Omental fat pad (tissue), 4 donors: Measurements from ENCODE around the gene VARS1. TPM values are rescaled to one million over a fixed set of nuclear protein-coding genes. Genes with fewer than 3 reads are reported as not detected.

Experiments
- ATAC-seq: fragments of 150-250 bp; one replicate; pipeline ENCODE4 v1.9.1; 2016; ENCODE audit warnings: mild to moderate bottlenecking, moderate library complexity; ENCODE audit not compliant: low FRiP score
- DNase-seq: peaks from one replicate; pipeline ENCODE4 v3.0.0-alpha.2; 2019; ENCODE audit warnings: low spot score
- small RNA-seq: library from RNA; depleted of rRNA; stranded (forward); fragments of <200 nt; gene quantifications from one replicate; pipeline ENCODE3, GENCODE V24; 2016
- total RNA-seq, 4 donors: library from RNA; depleted of rRNA; stranded (reverse); fragments of >200 nt; gene quantifications; one replicate each; pipeline ENCODE4 v1.1.0, GENCODE V29; 2016
- TF ChIP-seq, protein P1 (sequence below), 3 donors: fragments of 450-650 bp; IDR thresholded peaks; one replicate each; pipeline ENCODE4 v1.5.1; 2016 to 2017; ENCODE audit warnings: antibody characterized with exemption in 3 of 3, mild to moderate bottlenecking in 3 of 3, moderate library complexity in 2 of 3

The VARS1 gene
- total RNA-seq, 4 donors from 2014 or later = 31.6 to 47.0 (median 34.6) TPM

DNA sequence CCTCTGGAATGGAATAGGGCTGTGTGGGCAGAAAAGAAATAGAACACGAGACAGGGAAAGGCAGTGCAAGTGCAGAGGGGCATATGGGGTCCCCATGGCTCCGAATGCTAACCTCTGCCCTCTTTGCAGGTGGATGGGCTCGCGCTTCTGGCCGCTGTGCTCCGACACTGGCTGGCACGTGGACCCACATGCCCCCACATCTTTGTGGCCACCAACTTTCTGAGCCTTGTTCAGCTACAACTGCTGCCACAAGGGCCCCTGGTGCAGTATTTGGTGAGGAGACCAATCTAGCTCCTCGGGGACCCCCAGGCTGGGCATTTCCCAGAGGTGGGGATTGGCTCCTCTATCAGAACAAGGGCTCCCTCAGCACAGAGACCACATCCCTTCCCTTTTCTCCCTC is 34.2 kb downstream of the VARS1 start:
- TF ChIP-seq, protein P1, sequence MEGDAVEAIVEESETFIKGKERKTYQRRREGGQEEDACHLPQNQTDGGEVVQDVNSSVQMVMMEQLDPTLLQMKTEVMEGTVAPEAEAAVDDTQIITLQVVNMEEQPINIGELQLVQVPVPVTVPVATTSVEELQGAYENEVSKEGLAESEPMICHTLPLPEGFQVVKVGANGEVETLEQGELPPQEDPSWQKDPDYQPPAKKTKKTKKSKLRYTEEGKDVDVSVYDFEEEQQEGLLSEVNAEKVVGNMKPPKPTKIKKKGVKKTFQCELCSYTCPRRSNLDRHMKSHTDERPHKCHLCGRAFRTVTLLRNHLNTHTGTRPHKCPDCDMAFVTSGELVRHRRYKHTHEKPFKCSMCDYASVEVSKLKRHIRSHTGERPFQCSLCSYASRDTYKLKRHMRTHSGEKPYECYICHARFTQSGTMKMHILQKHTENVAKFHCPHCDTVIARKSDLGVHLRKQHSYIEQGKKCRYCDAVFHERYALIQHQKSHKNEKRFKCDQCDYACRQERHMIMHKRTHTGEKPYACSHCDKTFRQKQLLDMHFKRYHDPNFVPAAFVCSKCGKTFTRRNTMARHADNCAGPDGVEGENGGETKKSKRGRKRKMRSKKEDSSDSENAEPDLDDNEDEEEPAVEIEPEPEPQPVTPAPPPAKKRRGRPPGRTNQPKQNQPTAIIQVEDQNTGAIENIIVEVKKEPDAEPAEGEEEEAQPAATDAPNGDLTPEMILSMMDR (IDR thresholded peaks at IDR 0.05) = no peak
- ATAC-seq (no peak), DNase-seq (no peak)

DNA sequence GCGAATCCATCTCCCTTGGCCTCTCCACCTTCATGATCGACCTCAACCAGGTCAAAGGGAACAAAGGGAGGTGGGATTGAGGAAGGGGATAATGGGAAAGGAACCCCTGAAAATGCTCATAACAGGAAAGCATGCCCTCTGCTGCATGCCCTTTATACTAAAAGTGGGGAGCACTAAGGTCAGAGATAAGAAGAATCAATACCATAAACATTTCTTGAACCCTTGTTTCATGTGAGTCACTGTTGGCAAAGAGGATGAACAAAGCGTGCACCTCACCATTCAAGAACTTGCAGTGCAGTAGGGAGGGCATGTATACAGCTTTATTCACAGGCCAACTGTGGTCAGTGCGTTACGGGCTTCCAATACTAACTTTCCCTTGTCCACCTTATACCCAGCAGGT is 34.8 kb downstream of the VARS1 start:
- TF ChIP-seq, protein P1 (IDR thresholded peaks at IDR 0.05) = no peak
- DNase-seq = no peak
- ATAC-seq = no peak

DNA sequence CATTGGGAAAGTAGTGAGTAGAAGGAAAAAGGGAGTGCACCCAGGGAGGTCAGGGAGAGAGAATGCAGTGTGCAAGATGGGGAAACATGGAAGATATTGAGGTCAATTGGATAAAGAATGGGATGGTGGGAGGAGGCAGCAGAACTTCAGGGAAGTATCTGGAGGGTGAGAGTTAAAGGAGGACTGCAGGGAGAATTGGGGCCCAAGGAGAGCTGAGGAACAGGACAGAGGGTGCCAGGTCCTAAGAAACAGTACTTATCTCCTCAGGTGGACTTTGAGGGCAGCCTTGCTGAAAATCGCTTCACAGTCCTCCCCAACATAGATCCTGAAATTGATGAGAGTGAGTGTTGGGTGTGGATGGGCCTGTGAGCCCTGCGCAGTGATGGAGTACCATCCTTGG is 37.3 kb downstream of the VARS1 start:
- TF ChIP-seq, protein P1 (IDR thresholded peaks at IDR 0.05) = no peak
- DNase-seq (no peak), ATAC-seq (no peak)

DNA sequence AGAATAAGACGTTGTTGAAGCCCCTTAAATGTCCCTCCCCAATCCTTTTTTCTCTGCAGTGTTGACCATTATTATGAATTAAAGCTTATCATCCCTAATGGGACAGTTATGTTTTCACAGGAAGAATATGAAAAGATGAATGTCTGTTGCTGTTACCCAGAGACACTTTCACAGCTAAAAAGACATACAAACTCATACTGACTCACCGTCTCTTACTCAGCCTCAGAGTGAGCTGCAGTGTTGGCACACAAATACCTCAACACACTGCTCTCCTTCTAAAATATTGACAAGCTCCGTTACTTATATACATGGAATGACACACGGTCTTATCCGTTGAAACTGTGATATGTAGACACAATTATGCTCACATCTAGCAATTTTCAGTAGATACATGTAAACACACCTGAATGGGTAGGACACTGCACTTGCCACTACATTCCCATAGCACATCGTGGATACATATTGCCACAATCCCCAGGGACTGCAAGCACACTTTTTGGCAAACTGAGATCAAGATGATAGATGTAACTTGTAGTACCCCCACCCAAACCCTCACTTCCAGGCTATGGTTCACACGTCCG is 42.7 kb downstream of the VARS1 start:
- no peak for DNase-seq
- TF ChIP-seq, protein P1 (IDR thresholded peaks at IDR 0.05) = no peak
- ATAC-seq = no peak

DNA sequence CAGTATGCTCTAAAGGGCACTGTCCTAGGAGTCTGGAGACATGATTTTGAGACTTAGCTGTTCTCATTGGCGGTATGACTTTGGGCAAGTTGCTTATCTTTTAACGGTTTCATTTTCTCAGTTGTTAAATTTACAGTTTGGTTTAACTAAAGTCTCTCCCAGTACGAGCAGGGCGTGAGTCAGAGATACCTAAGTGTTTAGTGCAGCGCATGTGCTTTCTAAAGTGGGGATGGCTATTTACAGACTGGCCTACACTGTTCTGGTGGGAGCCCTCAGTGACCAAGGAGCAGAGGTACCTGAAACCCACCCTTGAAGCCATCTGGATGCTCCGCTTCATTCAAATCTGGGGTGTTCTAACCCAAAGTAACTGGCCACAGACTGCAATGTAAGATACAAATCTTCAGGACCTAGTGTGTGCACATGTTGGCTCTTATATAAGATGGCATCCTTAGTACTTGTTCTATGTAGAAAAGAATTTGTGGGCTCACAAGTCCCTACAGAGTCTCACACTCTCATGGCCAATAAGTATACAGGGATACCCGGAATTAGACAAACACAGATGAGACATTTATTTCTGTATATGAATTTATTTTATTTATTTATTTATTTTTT is 45.0 kb downstream of the VARS1 start:
- ATAC-seq (no peak), DNase-seq (no peak)
- TF ChIP-seq, protein P1 (IDR thresholded peaks at IDR 0.05) = no peak

DNA sequence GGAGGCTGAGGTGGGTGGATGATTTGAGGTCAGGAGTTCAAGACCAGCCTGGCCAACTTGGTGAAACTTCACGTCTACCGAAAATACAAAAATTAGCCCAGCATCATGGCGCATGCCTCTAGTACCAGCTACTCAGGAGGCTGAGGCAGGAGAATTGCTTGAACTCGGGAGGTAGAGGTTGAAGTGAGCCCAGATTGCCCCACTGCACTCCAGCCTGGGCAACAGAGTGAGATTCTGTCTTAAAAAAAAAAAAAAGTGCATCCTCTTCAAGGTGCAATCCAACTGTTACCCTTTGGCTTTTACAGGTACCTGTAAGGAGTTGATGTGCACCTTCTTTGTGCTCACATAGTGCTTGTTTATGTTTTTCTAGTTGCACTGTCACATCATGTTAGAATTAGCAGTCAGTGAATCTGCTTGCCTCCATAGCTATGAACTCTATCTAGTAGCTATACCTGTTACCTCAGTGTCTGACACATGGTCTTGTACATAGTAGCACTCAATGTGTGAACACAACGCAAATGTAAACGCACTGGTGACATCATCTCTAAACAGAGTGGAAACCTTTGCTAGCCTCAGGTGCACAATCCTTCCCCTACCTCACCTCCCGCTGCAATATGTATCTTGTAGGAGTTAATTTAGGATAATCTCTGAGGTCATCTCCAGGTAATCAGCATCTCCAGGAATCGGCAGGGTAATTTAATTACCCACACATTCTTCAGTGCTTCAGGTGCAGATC is 46.1 kb downstream of the VARS1 start:
- TF ChIP-seq, protein P1 (IDR thresholded peaks at IDR 0.05) = no peak
- ATAC-seq (no peak), DNase-seq (no peak)

Small RNAs within 50 kb of the gene (small RNA-seq; reads per million reads assigned to genes)
- gene MSH5-SAPCD1 = not detected
- gene RF00019 = not detected
- not detected for gene RNU6-850P
- not detected for gene SAPCD1
- gene SNORD48 = 1,845 reads per million, percentile 99 among the genes with 10 or more reads in this experiment
- not detected for gene SNORD52

Other genes with a start within 250 kb of the VARS1 start
- 1 to 10 TPM in 2 of 4 donors, under 1 TPM in 1, not detected in 1; 0.74 to 2.6 (median 2.4) TPM for gene ATP6V1G2, start 249.1 kb downstream of the VARS1 start, total RNA-seq
- 10 to 100 TPM; 11.0 to 21.6 (median 16.3) TPM for gene NFKBIL1, start 248.1 kb downstream of the VARS1 start, total RNA-seq
- not detected for gene LTA, start 223.5 kb downstream of the VARS1 start, total RNA-seq
- 1 to 10 TPM in 1 of 4 donors, under 1 TPM in 2, not detected in 1; 0.65 to 1.5 (median 0.96) TPM for gene TNF, start 220.2 kb downstream of the VARS1 start, total RNA-seq
- 1 to 10 TPM in 3 of 4 donors, under 1 TPM in 1; 0.72 to 5.5 (median 1.9) TPM for gene LTB, start 213.3 kb downstream of the VARS1 start, total RNA-seq
- gene LST1, start 209.5 kb downstream of the VARS1 start, total RNA-seq = 10 to 100 TPM; 16.3 to 34.2 (median 19.2) TPM
- gene NCR3, start 202.7 kb downstream of the VARS1 start, total RNA-seq = not detected
- 10 to 100 TPM; 57.3 to 95.1 (median 81.8) TPM for gene AIF1, start 180.5 kb downstream of the VARS1 start, total RNA-seq
- 100 to 1,000 TPM in 1 of 4 donors, 10 to 100 TPM in 3; 44.8 to 111 (median 65.4) TPM for gene PRRC2A, start 175.0 kb downstream of the VARS1 start, total RNA-seq
- gene BAG6, start 143.1 kb downstream of the VARS1 start, total RNA-seq = 100 to 1,000 TPM; 137 to 231 (median 157) TPM
- 1 to 10 TPM; 2.4 to 5.0 (median 3.6) TPM for gene APOM, start 139.9 kb downstream of the VARS1 start, total RNA-seq
- gene C6orf47, start 135.0 kb downstream of the VARS1 start, total RNA-seq = 10 to 100 TPM; 16.8 to 24.7 (median 21.2) TPM
- 10 to 100 TPM in 3 of 4 donors, 1 to 10 TPM in 1; 7.1 to 23.6 (median 15.6) TPM for gene GPANK1, start 130.8 kb downstream of the VARS1 start, total RNA-seq
- gene CSNK2B, start 129.7 kb downstream of the VARS1 start, total RNA-seq = 100 to 1,000 TPM; 130 to 202 (median 184) TPM
- 10 to 100 TPM in 3 of 4 donors, 1 to 10 TPM in 1; 7.4 to 16.9 (median 11.3) TPM for gene LY6G5B, start 125.8 kb downstream of the VARS1 start, total RNA-seq
- 1 to 10 TPM in 2 of 4 donors, under 1 TPM in 1, not detected in 1; 0.84 to 4.5 (median 1.3) TPM for gene LY6G5C, start 114.7 kb downstream of the VARS1 start, total RNA-seq
- 10 to 100 TPM; 41.8 to 62.8 (median 57.4) TPM for gene ABHD16A, start 92.4 kb downstream of the VARS1 start, total RNA-seq
- not detected for gene LY6G6F, start 88.9 kb downstream of the VARS1 start, total RNA-seq
- gene LY6G6D, start 80.4 kb downstream of the VARS1 start, total RNA-seq = not detected
- under 1 TPM in 1 of 4 donors, not detected in 3; 0.74 TPM for gene LY6G6C, start 74.0 kb downstream of the VARS1 start, total RNA-seq
- under 1 TPM in 1 of 4 donors, not detected in 3; 0.84 TPM for gene MPIG6B, start 72.4 kb downstream of the VARS1 start, total RNA-seq
- gene DDAH2, start 66.5 kb downstream of the VARS1 start, total RNA-seq = 100 to 1,000 TPM; 103 to 148 (median 115) TPM
- gene CLIC1, start 59.2 kb downstream of the VARS1 start, total RNA-seq = 100 to 1,000 TPM; 244 to 443 (median 336) TPM
- 10 to 100 TPM in 1 of 4 donors, 1 to 10 TPM in 3; 5.4 to 17.0 (median 7.3) TPM for gene MSH5, start 55.7 kb downstream of the VARS1 start, total RNA-seq
- gene SAPCD1, start 33.1 kb downstream of the VARS1 start, total RNA-seq = not detected
- gene VWA7, start 18.4 kb downstream of the VARS1 start, total RNA-seq = 1 to 10 TPM in 1 of 4 donors, under 1 TPM in 2, not detected in 1; 0.36 to 1.6 (median 0.56) TPM
- gene LSM2, start 11.2 kb upstream of the VARS1 start, total RNA-seq = 10 to 100 TPM; 19.8 to 35.1 (median 30.4) TPM
- gene HSPA1L, start 19.5 kb upstream of the VARS1 start, total RNA-seq = 1 to 10 TPM in 3 of 4 donors, under 1 TPM in 1; 0.48 to 3.0 (median 1.9) TPM
- gene HSPA1A, start 19.8 kb upstream of the VARS1 start, total RNA-seq = 1,000 to 10,000 TPM in 1 of 4 donors, 100 to 1,000 TPM in 3; 155 to 1,684 (median 309) TPM
- 1,000 to 10,000 TPM in 1 of 4 donors, 100 to 1,000 TPM in 3; 174 to 1,642 (median 258) TPM for gene HSPA1B, start 32.0 kb upstream of the VARS1 start, total RNA-seq
- 10 to 100 TPM; 44.1 to 63.8 (median 55.2) TPM for gene NEU1, start 67.1 kb upstream of the VARS1 start, total RNA-seq
- under 1 TPM in 3 of 4 donors, not detected in 1; 0.19 to 0.84 (median 0.38) TPM for gene SLC44A4, start 83.2 kb upstream of the VARS1 start, total RNA-seq
- gene EHMT2, start 101.9 kb upstream of the VARS1 start, total RNA-seq = 10 to 100 TPM; 17.4 to 25.9 (median 20.0) TPM
- gene ZBTB12, start 106.3 kb upstream of the VARS1 start, total RNA-seq = 1 to 10 TPM in 3 of 4 donors, under 1 TPM in 1; 0.48 to 1.9 (median 1.4) TPM
- 10 to 100 TPM; 30.6 to 96.1 (median 46.0) TPM for gene C2, start 132.0 kb upstream of the VARS1 start, total RNA-seq
- 1,000 to 10,000 TPM in 1 of 4 donors, 100 to 1,000 TPM in 2, 10 to 100 TPM in 1; 16.7 to 1,024 (median 264) TPM for gene CFB, start 150.3 kb upstream of the VARS1 start, total RNA-seq
- 10 to 100 TPM; 67.0 to 94.0 (median 75.0) TPM for gene NELFE, start 163.2 kb upstream of the VARS1 start, total RNA-seq
- 10 to 100 TPM; 31.3 to 50.8 (median 44.8) TPM for gene SKIC2, start 163.4 kb upstream of the VARS1 start, total RNA-seq
- gene DXO, start 176.4 kb upstream of the VARS1 start, total RNA-seq = 10 to 100 TPM; 15.6 to 19.9 (median 18.4) TPM
- 100 to 1,000 TPM in 3 of 4 donors, 10 to 100 TPM in 1; 16.6 to 652 (median 239) TPM for gene C4A, start 186.3 kb upstream of the VARS1 start, total RNA-seq
- gene C4B, start 219.0 kb upstream of the VARS1 start, total RNA-seq = 100 to 1,000 TPM in 3 of 4 donors, 10 to 100 TPM in 1; 15.4 to 912 (median 204) TPM
- gene CYP21A2, start 242.7 kb upstream of the VARS1 start, total RNA-seq = 1 to 10 TPM in 3 of 4 donors, under 1 TPM in 1; 0.63 to 5.7 (median 2.8) TPM